Activated effector memory CD4-positive, alpha-beta T cell treated with anti-CD3 and anti-CD28 coated beads, Interleukin-2, amount 50 U/mL, for 16 hours (primary cell): ENCODE data around the gene EXOC2.
A peak's percentile ranks its signal among the peaks of the same experiment; 100 is the strongest.

Source experiments
- DNase-seq: peaks from one replicate; pipeline ENCODE4 v3.0.0-alpha.2; 2020

EXOC2 gene

DNA sequence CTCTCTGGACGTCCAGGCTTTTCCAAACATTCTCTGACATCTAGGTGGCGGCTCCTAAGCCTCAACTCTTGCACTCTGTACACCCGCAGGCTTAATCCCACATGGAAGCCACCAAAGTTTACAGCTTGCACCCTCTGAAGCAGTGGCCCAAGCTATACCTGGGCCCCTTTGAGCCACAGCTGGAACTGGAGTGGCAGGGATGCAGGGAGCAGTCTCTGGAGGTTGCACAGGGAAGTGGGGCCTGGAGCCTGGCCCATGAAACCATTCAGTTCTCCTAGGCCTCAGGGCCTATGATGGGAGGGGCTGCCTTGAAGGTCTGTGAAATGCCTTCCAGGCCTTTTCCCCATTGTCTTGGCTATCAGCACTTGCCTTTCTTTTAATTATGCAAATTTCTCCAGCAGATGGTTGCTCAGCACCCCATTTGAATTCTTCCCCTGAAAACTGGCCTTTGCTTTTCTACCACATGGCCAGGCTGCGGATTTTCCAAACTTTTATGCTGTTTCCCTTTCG is 236.5 kb downstream of the EXOC2 start:
- no peak for DNase-seq

DNA sequence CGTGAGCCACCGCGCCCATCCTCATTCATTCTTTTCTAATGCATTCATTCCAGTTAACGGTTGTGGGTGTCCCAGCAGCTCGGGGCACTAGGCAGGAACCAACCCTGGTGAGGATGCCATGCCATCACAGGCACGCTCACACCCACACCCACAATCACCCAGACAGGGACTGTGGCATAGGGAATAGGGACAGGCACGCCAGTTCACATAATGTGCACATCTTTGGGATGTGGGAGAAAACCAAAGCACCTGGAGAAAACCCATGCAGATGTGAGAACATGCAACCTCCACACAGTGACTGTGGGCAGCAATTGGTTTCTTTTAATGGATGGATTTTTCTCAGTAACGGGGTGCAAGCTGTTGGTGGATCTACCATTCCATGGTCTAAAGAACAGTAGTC is 237.1 kb downstream of the EXOC2 start:
- DNase-seq, result no peak

DNA sequence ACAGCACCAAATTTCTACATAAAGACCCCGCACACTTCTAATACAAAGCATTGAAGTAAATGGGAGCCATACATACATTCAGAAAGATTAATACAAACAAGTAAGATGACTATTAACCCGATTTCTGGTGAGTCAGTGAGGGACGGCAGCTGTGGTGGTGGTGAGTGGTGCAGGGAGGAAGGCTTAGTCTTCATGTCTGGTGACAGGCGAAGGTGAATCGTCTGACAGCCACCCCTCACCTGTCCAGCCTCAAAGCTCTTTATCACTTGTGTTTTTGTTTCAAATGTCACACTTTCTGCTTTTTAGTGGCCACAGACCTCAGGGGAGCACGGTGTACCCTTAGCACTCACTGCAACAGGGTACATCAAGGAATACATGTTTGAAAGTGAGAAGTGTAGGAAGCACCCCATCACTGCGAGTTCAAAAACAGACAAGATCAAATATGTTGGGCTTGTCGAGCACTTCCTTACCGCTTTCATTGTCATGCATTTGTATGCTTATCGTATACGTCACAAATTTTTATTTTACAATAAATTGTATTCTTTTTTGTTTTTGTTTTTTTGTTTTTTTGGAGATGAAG is 237.8 kb downstream of the EXOC2 start:
- peak; percentile 76 for DNase-seq

DNA sequence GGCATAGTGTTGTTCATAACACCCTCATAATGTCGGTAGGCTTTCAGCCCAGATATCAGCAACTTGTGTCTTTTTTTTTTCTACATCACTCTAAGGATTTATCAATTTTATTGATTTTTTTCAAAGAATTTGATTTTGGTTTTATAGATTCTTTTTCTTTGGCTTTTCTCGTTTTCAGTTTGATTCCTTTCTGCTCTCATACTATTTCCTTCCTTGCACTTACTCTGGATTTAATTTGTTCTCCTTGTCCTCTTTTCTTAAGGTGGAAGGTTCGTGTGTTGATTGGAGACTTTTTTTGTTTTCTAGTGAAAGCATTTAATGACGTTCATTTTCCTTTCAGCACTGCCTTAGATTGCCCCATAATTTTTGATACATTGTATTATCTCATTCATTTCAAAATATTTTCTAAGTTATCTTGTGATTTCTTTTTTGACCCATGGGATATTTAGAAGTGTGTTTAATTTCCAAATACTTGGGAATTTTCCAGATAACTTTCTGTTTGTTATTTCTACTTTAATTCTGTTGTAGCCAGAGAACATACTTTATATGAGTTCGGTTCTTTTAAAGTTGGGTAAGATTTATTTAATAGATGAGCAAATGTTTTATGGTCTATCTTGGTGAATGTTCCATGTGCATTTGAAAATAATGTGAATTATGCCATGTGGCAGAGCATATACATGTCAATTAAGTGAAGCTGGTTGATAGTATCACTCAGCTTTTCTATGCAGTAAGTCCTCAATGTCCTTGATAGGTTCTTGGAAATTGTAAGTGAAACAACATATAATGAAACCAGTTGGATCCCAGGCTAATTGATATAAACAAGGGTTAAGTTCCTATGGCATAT is 238.6 kb downstream of the EXOC2 start:
- no peak for DNase-seq

DNA sequence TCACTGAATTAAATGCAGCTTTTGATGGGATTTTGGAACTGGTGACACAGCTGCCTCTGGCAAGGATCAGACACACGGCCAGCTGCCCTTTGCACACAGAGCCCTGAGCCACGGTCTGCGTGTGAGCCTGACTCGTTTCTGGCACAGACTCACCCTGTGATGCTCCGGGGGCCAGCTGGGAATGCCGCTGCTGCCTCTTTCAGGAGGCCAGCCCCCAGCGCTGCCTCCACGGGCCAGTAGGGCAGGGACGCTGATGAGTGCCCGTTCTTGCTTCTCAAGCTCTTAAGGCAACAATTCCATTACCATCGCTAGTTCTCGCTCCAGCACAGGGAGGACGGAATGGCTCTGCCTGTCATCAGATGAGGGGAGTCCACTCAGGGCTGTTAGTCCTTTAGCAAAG is 239.8 kb downstream of the EXOC2 start:
- no peak for DNase-seq

DNA sequence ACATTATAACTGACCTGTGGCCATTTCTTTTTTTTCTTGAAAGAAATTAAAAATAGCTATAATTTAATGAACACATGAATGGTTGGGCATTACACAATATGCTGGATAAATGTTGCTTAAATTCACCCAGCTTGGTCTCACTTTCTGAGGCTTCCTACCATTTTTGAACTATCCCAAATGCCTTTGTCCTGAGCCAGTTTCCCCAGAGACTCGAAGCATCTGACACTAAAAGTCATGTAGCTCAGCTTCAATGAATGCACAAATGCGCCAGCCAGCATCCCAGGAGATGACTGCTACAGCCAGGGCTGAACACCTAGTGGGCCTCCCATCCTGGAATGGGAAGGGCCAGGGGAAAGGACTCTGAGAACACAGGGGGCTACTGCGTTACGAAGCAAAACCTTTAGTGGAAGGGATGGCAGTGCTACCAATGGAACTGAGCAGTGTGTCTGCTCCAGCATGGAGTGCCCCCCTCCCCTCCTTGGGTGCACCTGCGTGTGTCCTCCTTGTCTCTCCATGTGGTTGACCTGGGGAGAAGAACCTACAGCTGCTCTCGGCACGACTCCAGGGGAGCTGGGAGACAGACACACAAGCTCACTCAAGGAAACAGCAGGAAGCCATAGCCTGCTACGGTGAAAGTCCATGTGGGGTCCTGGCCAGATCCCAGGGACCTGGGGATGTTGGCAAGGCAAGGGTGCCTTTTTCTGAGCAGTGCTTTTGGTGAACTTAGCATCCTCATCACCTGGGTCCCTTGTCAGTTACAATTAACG is 240.5 kb downstream of the EXOC2 start:
- peak; percentile 25 for DNase-seq

DNA sequence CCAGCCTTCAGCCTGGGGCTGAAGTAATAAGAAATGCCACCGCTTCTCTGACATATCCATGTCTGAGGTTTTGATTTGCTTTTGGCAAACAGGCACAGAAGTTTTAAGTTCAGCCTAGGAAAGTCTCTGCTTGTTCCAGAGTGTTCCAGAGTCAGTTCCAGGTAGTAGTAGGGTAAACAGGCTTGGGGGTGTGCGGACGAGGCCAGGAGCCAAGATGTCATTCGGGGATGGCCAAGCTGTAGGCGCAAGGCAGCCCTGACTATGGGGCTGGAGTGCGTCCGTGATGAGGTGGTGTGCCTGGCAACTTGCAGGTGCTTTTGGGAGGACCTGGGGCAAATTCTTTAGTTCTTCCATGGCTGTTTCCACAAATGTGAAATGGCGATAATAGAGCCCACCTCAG is 241.1 kb downstream of the EXOC2 start:
- peak; percentile 31 for DNase-seq

DNA sequence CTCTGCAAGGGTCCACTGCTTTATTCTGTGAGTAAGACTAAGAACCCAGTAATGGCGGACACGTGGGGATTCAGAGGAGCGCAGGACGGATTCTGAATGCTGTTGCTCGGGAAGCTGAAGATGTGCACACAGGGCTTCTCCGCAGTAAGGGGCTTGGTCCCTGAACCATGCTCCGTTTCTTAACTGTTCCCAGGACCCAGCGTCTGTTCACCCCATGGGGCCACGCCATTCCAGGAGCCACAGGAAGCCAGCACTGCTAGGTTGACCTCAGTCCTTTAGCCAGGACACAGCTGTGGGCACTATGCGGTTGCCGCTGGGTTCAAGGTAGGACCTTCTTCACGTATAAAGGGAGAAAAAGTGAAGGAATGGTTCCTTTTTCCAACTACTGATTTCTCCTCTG is 241.6 kb downstream of the EXOC2 start:
- DNase-seq, result peak; percentile 31

DNA sequence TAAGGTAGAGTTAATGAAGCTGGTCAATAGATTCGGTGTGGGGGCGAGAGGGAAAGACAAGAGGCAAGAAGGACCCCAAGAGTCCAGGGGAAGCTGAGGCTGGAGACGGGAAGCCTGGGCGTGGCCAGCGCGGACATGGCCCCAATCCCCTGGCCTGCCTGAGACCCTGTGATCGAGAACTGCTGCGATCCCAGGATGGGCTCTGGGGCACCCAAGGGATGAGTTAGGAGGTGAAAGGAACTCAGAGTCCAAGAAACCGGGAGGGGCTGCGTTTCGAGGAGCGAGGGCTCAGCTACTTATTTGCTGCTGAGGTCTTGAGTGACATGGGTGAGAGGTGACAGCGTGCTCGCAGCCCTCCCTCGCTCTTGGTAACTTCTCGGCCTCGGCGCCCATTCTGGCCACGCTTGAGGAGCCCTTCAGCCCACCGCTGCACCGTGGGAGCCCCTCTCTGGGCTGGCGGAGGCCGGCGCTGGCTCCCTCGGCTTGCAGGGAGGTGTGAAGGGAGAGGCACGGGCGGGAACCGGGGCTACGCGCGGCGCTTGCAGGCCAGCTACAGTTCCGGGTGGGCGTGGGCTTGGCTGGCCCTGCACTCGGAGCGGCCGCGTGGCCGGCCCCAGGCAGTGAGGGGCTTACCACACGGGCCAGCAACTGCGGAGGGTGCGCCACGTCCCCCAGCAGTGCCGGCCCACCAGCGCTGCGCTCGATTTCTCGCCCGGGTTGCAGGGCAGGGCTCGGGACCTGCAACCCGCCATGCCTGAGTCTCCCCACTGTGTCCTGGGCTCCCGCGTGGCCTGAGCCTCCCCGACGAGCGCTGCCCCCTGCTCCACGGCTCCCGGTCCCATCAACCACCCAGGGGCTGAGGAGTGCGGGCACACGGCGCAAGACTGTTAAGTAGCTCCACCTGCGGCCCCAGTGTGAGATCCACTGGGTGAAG is 243.2 kb downstream of the EXOC2 start:
- no peak for DNase-seq

DNA sequence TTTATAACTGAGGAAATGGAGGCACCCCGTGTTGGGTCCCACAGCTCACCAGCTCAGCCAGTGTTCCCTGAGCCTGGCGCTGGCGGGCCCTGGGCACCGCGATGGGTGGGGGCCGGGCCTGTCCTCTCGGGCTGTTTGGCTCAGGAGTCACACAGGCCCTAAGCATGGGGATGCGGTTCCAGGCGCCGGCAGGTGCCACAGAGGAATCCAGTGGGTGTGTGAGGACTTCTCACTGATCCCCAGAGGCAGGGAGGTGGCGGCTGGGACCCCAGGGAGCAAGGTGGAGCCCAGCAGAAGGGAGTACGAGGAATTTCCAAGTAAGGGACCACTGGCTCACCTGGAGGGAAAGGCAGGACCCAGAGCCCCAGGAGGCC is 243.9 kb downstream of the EXOC2 start:
- no peak for DNase-seq

DNA sequence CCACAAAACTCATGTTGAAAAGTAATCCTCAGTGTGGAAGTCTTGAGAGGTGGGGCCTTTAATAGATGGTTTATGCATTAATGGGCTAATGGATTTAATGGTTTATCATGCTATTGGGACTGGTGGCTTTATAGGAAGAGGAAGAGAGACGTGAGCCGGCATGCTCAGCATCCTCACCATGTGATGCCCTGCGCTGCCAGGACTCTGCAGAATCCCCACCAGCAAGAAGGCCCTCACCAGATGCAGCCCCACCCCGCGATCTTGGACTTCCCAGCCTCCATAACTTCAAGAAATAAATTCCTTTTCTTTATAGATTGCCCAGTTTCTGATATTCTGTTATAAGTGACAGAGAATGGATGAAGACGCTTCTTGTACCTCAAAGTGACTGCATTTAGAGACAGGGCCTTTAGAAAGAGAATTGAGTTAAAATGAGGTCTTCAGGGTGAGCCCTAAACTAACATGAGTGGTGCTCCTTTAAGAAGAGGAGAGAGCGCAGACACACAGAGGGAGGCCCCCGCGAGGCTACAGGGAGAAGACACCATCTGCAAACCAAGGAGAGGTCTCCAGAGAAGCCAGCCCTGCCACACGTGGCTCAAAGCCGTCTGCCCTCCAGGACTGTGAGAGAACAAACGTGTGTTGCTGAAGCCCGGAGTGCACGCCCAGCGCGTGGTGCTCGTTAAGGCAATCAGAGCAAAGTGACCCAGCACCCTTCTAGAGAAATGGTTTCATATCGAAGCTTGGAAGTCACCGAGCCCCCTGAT is 244.5 kb downstream of the EXOC2 start:
- DNase-seq, result no peak

DNA sequence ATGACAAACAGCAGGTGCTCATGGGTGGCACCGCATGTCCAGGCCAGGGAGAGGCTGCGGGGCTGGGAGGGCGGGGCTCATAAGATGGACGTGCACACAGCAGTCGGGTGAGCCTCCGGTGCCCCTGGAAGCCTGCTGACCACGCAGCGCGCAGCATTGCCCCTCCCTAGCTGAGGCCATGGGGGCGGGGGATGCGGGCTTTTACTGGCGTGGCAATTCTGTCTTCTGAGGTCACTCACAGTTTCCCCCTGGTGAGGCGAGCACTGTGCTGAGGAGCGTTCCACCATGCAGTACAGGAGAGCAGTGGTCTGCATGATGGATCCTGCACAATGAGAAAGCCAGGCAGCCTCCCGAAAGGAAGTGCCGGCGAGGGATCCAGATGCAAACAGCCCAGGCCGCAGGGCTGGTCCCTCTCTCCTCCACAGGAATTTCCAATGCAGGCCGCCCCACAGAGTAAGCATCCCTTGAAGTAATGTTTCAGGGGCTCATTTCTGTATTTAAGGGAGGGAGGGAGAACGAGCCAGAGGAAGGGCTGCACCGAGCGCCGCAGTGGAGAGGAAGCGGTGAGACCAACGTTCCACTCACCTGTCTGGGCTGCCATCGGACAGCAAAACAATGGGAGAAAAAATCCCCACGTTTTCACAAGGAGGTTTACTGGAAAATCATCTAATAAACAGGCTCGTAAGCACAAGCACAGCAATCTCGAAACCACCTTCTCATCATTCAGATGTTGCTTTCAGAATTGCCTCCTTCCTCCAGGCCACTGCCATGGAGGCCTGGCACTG is 245.4 kb downstream of the EXOC2 start:
- DNase-seq, result peak; percentile 88

DNA sequence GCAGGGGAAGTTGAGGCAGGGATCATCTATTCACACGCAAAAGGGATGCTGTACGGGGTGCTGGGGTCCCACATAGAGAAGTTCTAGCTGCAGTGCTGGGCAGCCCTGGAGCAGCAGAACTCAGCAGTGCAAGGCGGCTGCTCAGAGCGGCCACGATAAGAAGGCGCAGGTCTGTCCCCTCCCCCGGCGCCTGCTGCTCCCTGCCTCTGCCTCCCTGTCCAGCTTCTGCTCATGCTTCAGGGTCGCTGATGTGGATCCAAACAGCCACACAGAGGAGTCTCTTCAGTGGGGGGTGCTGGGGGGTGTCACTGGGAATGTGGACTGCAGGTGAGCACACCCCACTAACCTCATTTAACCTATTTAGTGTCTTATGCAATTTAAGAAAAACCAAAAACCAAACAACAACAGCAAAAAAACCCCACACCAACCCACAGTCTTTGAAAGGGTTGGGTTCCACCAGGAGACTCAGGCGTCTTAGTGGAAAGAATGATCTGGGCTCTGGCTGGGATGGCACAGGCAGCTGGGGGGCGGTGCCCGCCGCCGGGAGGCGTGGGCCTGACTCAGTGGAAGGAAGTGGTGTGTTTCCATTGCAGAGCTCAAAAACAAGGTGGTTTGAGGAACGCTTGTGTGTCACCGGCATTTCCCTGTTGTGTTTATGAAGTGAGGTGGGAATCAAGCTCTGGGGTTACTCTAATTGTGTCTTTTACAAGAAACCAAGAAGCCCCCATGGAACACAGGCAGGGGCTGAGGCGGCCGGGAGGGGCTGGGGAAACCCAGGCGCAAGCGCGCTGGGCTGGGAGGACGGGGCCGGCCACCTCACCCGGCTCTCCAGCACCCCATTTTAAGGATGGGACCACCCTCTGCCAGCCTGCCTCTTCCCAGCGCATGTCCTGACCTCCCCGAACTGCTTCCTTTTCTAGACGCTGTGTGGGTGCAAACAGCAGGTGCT is 246.2 kb downstream of the EXOC2 start:
- peak; percentile 97 for DNase-seq

DNA sequence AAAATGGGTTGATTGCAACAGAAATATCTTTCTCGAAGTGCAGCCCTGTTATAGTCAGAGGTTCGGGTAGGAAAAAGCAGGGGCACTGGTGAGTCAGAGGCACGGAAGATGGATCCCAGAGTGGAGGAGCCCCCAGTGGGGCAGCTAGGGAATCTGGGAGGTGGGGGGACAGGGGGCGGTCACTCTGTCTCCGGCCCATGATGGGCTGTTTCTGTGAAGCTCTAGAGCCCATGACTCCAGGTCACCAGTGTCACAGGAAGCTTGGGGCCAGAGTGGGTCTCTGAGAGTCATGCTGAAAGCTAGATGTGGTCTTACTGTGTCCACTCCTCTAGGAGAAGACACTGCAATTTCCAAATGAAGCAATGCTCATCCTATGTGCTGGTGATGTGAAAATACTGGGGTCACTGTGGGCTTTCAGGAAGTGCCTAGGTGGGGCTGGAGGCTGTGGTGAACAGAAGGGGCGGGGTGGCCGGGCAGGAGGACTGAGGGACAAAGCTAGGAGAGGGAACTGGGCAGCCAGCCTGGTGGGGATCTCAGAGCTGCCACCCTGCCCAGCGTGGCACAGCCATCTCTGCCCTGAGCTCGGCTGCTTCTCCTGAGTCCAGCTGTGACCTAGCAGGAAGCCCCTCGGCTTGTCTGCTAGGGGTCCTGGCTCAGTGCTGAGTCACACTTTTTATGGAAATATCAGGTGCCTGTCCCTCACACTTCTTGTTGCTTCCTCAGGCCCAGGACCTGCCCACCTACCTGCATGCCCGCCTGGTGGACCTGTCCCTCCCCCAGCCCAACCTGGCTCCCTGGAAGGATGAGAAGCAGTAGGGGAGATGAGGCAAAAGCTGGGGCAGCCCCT is 247.1 kb downstream of the EXOC2 start:
- DNase-seq, result no peak

DNA sequence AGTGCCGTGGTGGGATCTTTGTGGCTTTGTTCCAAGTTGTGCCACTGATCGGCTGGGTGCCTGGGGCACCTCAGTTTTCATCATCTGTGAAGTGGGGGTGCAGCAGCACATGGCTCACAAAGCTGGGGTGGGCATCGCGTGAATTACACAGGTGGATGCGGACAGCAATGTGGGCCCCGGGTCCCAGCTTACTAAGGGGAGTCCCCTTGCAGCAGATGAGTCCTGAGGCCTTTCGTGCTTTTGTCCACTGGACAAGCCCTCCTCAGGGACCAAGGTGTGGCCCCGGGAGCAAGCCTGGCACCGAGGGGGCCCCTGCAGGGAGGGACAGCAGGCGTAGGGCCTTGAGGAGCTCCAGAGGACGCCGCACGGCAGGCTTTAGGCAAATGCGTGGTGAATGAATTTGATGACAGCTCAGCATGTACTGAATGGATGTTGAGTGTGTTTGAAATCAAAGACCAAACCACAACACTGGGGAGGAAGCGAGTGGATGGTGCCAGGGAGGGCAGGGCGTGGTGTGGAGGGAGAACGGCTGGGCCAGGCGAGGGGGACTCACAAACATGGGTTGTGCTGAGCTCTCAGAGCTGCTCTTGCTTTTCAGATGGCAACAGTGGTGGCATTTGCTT is 248.2 kb downstream of the EXOC2 start:
- DNase-seq, result peak; percentile 85

DNA sequence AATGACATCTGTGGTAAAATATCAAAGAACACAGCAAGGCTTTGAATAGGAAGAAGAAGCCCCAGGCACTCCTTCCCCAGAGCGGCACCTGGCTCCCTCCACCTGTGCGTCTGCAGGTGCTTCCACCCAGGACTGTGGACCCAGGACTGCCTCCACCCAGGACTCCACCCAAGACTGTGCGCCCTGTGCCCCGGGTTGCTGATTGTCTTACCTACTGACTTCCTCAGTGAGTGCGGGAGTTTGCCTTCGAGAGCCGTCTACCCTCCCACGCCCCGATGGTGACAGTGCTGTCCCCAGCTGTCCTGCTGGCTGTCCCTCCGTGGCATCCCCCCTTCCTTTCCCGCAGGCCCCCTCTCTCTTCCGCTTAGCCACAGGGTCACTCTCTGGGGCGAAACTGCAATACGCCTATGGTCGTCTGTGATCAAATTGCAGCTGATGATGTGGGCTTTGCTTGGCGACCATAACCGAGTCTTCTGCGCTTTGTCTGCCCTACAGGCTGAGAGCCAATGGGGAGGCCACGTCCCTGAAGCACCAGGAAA is 249.2 kb downstream of the EXOC2 start:
- no peak for DNase-seq

DNA sequence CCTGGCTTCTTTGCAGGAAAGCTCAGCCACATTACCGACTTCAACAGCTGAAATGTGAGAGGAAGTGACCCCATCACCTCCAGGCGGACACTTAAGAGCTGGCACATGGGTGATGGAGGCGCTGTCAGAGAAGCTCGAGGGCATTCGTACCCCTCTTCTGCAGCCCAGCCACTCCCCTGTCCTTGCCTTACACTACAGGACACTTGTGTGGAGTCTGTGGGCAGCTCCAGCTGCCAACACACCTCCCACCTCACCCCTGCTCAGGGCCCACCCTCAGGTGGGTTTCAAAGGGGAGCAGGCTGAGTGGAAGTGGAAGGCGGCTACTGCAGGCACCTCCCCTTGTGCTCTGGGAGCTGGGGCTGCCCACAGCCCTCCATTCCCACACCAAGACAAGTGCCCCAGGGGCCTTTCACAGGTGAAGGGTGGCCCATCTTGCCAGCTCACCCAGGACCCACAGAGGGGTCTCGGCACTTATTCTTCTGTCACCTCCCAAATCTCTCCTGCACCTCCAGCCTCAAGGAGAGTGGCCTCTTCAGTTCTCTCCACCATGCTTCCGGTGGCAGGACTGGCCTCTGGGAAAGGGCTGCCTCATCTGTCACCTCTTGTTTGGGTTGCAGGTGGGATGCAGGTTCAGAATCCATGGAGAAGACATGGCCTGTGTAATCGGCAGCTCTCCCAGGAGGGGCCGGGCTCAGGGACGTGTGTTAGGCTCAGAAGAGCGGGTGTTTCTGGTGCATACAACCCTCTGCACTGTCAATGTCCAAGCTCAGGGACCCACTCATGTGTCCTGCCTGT is 251.6 kb downstream of the EXOC2 start:
- DNase-seq, result no peak
